Dermis microvascular lymphatic vessel endothelial cell (primary cell): ENCODE measurements around the gene FOXL3. TPM values are rescaled to one million over a fixed set of nuclear protein-coding genes. Genes with fewer than 3 reads are reported as not detected.

Experiments used
- DNase-seq, 2 donors: peaks; one replicate each; pipeline versions ENCODE4 v3.0.0 to v3.0.0-alpha.2; 2010; ENCODE audit warnings: low read depth in 2 of 2
- total RNA-seq: library from RNA; depleted of rRNA; stranded (reverse); fragments of >200 nt; gene quantifications from 2 replicates; pipeline ENCODE4 v1.2.1, GENCODE V29; 2014

Gene FOXL3
- total RNA-seq, 1 donor from 2014 or later: not detected

DNA sequence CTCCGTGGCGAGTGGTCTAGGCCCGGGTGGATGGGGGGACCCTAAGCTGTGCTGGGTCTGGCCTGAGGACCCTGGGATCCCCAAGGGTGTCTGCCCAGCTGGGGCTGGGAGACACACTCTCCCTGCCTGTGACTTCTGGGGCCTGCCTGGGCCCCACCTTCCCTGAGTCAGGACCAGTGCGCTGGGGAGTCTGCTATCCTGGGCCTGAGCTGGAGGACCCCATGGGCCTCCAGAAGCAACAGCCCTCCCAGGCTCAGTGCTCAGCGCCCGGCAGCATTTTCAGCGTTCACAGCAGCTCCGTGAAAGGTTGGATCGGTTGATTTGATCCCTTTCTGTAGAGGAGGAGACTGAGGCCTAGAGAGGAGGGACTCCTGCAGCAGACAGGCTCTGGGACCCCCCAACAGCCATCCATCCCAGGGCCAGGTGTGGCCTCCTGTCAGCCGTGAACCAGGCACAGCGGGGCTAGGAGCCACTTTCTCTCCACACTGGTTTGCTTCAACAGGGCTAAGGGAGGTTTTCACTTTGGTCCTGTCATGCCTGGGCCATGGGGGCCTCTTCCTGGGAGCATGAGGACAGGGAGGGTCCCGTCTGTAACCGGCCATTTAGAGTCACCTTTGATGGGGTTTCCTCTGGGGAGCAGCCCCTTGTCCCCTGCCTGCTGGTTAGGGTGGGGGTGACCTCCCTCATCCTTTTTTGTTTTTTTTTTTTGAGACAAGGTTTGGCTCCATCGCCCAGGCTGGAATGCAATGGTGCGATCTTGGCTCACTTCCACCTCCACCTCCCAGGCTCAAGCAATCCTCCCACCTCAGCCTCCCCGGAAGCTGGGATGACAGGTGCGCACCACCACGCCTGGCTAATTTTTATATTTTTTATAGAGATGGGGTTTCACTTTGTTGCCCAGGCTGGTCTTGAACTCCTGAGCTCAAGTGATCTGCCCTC is 12.4 kb downstream of the FOXL3 start:
- no peak for DNase-seq

GRCh38 chr7:303425-303824 is 13.5 kb downstream of the FOXL3 start:
- DNase-seq: no peak

DNA sequence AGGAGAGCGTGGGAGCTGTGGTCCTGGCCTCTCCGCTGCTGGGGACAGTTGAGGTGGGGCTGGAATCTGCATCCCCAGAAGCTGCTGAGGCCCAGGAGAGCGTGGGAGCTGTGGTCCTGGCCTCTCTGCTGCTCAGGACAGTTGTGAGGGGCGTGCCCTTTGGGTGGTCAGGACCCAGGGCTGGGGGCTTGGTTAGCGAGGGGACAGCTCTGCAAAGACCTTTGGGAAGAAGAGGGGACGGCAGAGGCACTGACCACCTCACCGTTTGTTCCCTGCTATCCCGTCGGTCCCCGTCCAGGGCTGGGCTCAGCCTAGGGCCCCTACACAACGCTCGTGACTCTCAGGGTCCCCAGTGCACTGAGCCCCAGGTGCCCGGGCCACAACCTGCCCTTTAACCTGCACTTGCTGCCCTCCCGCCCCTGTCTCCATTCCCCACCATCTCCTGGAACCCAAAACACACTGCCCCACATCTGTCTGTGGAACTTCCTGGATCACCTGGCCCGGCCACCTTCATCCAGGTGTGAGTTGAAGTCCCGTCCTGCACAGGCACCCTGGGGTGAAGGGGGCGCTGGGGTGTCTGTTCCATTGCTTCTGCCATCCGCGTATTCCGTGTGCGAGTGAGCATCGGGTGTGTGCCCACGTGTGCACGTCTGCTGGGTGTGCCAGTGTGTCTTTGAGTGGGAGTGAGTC is 14.1 kb downstream of the FOXL3 start:
- no peak for DNase-seq

DNA sequence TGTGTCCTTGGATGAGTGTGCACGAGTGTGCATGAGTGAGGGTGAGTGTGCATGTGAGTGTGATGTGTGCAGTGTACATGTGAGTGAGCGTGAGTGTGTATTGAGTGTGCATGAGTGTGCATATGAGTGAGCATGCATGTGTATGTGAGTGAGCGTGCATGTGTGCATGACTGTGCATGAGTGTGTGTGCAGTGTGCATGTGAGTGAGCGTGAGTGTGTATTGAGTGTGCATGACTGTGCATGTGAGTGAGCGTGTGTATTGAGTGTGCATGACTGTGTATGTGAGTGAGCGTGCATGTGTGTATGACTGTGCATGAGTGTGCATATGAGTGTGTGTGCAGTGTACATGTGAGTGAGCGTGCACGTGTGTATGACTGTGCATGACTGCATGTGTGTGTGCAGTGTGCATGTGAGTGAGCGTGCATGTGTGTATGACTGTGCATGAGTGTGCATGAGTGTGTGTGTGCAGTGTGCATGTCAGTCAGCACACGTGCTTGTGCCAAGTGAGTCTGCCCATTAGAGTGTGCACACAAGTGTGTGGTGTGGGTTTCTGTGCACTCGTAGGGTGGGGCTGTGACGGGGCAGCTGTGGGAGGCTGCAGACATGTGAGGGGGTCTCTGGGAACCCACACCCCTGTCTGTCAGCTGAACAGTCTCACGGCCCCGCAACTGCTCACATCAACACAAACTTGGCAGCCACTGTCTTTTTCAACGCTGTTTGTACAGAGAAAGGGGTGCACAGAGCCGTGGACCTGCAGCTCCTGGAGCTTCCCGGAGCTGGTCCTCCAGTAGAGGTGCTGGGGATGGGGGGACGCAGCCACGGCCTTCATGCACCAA is 14.8 kb downstream of the FOXL3 start:
- DNase-seq: no peak

DNA sequence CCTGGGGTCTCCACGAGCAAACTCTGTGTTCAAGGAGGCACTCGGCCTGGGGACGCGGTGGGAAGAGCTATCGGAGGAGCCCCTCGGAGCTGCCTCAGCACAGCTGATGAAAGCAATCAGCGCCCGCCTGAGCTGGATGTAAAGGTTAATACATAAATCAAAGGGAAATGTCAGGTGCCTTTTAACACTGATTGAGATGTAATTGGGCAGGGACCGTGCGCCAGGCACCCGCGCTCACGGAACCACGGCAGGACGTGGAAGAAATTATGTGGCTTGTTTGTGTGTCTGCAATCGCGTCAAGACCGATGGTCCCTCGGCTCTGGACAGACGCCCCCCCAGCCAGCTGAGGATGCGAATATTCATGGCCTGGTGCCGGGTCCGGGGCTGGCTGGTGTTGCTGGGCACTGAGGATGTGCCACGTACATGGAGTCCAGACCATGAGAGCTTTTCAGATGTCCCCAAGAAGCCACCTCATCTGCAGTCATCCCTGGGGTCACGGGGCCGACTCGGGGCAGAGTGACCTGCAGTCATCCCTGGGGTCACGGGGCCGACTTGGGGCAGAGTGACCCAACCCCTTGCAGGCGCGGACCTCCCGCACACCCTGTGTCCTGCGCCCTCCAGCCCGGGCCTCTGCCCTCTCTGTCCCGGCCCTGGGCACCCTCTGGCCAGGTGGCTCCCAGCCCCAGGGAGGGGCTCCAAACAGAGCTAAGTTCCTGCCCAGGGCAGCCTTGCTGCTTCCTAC is 15.6 kb downstream of the FOXL3 start:
- DNase-seq: no peak

- DNase-seq: no peak
Observed at GRCh38 chr7:307970-308369, 18.0 kb downstream of the FOXL3 start.

DNA sequence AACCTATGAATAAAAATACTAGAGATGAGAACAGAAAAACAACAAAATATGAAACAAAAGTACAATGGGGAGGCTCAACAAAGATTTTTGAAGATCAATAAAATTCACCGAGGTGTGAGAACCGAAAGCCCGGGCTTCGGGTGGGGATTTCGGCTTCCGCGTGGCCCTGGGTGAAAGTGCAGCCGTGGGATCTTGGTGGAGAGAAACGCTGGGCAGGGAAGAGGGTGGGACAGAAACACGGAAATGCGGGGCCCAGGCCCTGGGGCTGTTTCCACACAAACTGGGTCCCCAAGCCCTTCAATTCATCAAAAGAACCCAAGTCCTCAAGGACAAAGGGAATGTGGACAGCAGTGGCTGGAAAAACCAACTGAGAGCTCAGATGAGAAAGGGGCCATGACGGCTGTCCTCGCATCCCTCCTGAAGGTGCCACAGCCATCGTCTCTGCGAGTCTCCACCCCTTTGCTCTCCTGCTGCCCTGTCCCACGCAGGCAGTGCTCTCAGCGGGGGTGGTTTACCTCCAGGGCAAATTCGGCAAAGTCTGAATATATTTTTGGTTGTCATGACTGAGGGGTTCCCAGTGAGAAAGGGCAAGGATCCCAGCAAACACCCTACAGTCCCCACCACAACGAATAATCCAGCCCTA is 19.7 kb downstream of the FOXL3 start:
- DNase-seq: no peak

- no peak for DNase-seq
Observed at GRCh38 chr7:311131-311680, 21.2 kb downstream of the FOXL3 start.

- DNase-seq: no peak
Observed at GRCh38 chr7:311796-312195, 21.8 kb downstream of the FOXL3 start.

- no peak for DNase-seq
Observed at GRCh38 chr7:312424-312823, 22.5 kb downstream of the FOXL3 start.

GRCh38 chr7:314853-315252 is 24.9 kb downstream of the FOXL3 start:
- DNase-seq: no peak

GRCh38 chr7:315516-316265 is 25.7 kb downstream of the FOXL3 start:
- DNase-seq: peak in 1 of 2 donors; percentile 20

- DNase-seq: no peak
Observed at GRCh38 chr7:317643-318405, 27.9 kb downstream of the FOXL3 start.

GRCh38 chr7:318476-318875 is 28.5 kb downstream of the FOXL3 start:
- no peak for DNase-seq

- no peak for DNase-seq
Observed at GRCh38 chr7:318878-319661, 29.1 kb downstream of the FOXL3 start.

DNA sequence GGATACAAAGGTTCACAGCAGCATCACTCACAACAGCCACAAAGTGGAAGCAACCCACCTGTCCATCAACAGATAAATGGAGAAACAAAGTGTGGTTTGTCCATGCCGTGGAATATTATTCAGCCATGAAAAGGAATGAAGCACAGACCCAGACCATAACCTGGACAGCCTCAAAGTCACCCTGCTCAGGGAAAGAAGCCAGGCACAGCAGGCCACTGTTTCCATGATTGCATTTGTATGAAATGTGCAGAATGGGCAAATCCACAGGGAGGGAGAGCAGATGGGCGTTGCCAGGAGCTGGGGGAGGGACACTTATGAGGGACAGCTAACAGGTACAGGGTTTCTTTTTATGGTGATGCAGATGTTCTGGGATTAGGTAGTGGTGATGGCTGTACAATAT is 30.3 kb downstream of the FOXL3 start:
- DNase-seq: no peak

DNA sequence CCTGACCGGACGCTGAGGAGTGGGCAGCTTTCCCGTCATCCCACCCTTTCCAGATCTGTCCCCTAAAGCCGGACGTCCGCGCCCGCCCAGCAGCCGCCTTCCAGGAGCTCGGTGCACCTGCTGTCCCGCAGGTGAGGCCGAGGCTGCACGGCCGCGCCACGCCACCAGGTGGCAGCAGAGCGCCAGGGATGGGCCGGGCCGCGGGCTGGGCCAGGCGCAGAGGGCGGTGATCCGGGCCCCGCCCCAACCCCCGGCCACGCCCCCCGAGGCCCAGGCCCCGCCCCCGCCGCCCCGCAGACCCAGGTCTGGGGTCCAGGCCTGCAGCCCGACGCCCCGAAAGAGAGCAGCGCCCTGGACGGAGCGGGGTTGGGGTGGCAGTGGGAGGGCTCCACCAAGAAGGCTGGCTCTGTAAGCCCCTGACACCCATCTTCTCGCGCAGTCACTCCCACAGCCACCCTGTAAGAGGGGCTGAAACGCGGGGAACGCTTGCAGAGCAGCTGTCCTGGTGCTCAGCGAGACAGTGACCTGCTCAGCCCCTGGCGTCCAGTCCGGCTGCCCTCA is 32.2 kb downstream of the FOXL3 start:
- peak in 1 of 2 donors; percentile 35 for DNase-seq

DNA sequence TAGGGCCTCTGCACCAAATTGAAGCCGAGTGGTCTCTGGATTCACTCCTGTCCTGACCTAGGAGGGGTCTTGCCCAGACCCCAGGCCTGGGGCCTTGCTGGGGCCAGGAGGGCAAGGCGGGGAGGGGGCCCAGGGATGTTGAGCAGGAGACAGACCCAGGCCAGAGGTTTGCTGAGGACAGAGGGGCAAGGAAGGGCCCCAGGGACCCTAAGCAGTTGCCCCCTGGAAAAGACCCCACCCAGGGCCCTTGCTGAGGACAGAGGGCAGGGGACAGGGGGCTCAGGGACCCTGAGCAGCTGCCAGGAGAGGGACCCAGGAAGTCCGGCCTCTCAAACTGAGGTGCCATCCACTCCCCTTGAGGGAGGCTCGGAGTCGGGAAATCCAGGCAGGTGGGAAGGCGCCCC is 32.7 kb downstream of the FOXL3 start:
- DNase-seq: no peak
